ENCODE measurements around the gene CIAO3.

Gene CIAO3

DNA sequence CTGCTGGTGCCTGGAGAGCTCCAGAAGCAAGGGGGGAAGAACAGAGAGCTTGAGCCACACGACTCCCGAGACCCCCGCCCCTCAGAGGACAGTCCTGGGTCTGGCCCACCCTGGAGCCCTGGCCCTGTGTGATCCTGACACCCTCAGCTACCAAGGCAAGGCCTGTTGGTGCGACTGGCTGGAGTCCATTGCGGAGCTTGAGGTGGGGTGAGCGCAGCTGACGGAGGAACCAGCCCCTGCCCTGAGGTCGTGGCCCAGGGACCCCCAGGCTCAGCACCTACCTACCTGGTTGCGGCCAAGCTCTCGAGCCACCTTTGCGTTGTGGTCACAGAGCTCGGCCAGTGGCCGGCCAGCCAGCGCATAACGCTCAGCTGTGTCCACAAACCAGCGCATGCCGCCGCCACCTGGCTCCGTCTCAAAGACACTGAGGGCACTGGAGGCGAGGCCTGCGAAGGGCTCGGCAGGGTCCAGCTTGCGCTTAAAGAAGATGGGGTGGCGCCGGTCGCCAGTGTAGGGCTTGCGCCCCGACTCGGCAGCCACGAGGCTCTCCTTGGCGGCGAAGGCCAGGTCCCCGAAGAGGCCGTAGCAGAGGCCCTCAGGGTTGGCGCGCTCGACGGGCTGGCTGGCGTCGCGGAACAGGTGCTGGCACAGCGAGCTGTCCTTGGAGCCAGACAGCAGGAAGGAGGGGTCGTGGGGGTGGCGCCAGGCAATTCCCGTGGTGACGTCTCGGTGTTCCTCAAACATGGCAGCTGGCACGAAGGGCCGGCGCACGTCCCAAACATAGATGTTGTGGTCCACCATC is 54.1 kb downstream of the CIAO3 start:
- DNase-seq (ENCODE audit: extremely low read depth, low read depth): no peak
- H3K4me3 ChIP-seq (replicated peaks; ENCODE audit: low read depth, low read length): no peak overlapping the region
- TF ChIP-seq, protein P1, sequence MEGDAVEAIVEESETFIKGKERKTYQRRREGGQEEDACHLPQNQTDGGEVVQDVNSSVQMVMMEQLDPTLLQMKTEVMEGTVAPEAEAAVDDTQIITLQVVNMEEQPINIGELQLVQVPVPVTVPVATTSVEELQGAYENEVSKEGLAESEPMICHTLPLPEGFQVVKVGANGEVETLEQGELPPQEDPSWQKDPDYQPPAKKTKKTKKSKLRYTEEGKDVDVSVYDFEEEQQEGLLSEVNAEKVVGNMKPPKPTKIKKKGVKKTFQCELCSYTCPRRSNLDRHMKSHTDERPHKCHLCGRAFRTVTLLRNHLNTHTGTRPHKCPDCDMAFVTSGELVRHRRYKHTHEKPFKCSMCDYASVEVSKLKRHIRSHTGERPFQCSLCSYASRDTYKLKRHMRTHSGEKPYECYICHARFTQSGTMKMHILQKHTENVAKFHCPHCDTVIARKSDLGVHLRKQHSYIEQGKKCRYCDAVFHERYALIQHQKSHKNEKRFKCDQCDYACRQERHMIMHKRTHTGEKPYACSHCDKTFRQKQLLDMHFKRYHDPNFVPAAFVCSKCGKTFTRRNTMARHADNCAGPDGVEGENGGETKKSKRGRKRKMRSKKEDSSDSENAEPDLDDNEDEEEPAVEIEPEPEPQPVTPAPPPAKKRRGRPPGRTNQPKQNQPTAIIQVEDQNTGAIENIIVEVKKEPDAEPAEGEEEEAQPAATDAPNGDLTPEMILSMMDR (IDR thresholded peaks at IDR 0.05; ENCODE audit: low read depth, low read length, missing control alignments): no peak

DNA sequence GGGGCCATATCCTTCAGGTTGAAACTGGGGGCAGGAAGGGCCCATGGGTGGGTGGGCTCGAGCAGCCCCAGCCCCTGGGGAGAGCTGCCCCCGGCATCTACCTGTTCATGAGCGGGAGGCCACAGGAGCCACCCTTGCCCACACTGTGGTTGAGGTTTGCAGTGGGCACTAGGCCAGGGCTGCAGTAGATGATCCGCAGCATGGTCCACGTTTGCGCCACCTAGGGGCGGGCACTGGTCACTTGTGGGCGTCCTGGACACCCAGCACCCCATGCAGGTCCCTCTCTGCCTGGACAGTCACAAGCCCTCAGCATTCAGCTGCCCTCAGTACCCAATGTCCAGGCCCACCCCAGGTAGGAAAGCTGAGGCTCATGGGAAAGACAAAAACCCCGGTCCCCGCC is 54.8 kb downstream of the CIAO3 start:
- no peak overlapping the region for H3K4me3 ChIP-seq (replicated peaks; ENCODE audit: low read depth, low read length)
- TF ChIP-seq, protein P1 (IDR thresholded peaks at IDR 0.05; ENCODE audit: low read depth, low read length, missing control alignments): peak; percentile 52
- no peak for DNase-seq (ENCODE audit: extremely low read depth, low read depth)

DNA sequence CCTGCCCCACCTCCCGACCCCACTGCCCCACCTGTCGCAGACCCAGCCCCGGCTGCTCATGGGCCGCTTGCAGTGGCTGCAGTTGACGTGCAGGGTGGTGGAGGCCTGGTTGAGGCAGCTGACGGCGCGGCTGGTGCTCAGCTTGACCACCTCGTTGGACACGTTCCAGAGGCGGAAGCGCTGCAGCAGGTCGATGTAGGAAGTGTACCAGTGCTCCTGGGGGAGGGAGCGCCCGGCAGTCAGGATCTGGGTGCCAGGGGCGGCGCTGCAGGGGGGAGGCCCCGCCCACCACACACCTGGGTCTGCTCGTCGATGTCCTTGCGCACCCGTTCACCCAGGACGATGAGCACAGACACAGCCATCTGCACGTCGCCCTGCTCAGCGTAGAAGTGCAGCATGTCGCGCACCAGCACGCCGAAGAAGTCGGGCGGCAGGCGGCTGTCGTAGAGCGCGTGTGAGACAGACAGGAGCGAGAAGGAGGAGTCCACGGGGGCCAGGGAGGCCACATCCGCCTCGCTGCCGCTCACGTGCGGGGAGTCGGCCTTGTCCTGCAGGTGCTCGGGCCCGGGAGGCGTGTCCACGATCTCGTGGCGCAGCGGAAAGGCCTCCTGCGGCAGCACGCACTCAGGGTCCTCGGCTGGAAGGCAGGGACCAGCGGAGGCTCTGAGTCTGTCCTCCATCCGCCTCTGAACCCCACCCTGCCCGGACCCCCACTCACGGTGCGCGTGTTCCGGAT is 55.7 kb downstream of the CIAO3 start:
- DNase-seq (ENCODE audit: extremely low read depth, low read depth): no peak

DNA sequence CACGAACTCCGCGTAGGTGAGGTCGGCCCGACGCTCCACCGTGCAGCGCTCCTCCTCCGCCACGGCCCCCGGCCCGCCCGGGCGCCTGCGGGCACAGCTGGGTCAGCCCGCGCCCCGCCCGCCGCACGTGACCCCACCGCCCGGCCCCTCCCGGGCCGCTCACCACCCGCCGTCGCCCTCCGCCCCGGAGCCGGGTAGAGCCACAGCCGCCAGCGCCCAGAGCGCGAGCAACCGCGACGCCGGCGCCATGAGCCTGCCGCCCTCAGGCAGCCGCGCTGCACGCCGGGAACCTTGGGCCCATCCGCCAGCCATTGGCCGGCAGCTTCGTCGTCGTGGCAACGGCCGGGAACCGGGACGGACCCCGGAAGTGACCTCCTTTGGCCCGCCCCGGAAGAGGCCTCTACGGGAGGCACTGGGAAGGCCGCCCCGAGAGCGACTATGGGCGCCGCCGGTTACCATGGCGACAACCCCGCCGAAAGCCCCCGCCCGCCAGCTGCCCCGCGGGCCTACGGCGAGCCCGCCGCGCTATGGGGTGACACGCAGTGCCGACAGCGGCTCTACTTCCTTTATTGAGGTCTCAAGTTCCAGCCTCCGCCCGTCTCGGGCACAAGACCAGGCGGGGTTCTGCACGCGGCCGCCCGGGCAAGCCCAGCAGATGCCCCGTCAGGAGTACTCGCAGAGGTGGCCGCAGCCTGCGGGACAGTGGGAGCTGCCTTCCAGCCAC is 56.6 kb downstream of the CIAO3 start, which contains the start of gene JMJD8:
JMJD8 (minus strand) TSS at position 264 of the 724 bp plus-strand sequence; CDS start at position 249, 15 bp downstream.
- DNase-seq (ENCODE audit: extremely low read depth, low read depth): peak; percentile 75
- TF ChIP-seq, protein P1 (IDR thresholded peaks at IDR 0.05; ENCODE audit: low read depth, low read length, missing control alignments): no peak
- H3K4me3 ChIP-seq (replicated peaks; ENCODE audit: low read depth, low read length): peak within 1 kb of the TSS; percentile 83

More for the DNA sequence above, 55.7 kb downstream of the CIAO3 start:
- no peak overlapping the region for H3K4me3 ChIP-seq (replicated peaks; ENCODE audit: low read depth, low read length)
- TF ChIP-seq, protein P1 (IDR thresholded peaks at IDR 0.05; ENCODE audit: low read depth, low read length, missing control alignments): no peak

DNA sequence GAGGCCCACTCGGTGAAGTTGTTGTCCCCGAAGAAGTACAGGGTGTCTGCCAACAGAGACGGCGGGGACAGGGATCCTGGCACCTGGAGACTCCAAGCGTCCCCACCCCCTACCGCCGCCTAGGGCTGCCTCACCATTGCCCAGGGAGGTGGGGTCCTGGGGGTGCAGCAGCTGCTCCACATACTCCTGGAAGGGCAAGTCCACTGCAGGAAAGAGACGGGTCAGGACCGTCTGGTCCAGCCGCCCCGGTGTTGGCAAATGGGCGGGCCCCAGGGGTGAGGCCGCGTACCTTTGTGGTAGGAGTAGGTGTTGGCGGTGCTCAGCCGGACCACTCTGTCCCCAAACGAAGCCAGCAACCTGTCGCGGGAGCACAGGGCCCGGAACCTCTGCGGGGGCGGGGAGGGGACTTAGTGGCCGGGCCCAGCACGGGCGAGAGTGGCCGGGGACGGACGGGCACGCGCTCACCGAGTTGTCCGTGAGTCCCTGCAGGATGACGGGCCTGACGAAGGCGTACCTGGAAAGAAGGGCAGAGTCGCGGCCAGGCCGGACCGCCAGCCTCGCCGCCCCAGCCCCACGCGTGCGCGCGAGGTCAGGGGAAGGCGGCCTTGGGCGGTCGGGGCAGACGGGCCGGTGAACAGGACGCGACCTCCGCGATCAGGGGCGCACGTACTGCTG is 57.3 kb downstream of the CIAO3 start:
- TF ChIP-seq, protein P1 (IDR thresholded peaks at IDR 0.05; ENCODE audit: low read depth, low read length, missing control alignments): no peak
- H3K4me3 ChIP-seq (replicated peaks; ENCODE audit: low read depth, low read length): peak overlapping the region; percentile 83
- no peak for DNase-seq (ENCODE audit: extremely low read depth, low read depth)

All from HFF-Myc (cell line).